ENCODE data around the gene ASTN2.

DNA sequence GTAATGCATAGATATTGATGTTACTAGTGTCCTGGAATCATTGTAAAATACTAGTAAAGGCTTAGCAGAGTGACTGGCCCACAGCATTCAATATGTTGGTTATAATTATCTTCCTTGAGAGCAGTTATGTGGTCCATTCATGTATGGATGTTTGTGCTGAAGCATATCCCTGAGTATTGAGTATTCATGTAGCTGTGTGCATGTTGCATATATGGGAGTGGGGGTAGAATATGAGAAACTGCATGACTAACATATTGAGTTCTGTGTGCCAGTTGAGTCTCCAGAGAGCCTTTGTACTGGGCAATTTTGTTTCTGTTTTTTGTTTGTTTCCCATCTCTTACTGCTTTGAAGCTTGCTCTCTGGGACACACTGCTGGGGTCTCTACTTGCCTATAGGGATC is 950.4 kb downstream of the ASTN2 start:
- TF ChIP-seq, protein P1, sequence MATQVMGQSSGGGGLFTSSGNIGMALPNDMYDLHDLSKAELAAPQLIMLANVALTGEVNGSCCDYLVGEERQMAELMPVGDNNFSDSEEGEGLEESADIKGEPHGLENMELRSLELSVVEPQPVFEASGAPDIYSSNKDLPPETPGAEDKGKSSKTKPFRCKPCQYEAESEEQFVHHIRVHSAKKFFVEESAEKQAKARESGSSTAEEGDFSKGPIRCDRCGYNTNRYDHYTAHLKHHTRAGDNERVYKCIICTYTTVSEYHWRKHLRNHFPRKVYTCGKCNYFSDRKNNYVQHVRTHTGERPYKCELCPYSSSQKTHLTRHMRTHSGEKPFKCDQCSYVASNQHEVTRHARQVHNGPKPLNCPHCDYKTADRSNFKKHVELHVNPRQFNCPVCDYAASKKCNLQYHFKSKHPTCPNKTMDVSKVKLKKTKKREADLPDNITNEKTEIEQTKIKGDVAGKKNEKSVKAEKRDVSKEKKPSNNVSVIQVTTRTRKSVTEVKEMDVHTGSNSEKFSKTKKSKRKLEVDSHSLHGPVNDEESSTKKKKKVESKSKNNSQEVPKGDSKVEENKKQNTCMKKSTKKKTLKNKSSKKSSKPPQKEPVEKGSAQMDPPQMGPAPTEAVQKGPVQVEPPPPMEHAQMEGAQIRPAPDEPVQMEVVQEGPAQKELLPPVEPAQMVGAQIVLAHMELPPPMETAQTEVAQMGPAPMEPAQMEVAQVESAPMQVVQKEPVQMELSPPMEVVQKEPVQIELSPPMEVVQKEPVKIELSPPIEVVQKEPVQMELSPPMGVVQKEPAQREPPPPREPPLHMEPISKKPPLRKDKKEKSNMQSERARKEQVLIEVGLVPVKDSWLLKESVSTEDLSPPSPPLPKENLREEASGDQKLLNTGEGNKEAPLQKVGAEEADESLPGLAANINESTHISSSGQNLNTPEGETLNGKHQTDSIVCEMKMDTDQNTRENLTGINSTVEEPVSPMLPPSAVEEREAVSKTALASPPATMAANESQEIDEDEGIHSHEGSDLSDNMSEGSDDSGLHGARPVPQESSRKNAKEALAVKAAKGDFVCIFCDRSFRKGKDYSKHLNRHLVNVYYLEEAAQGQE (IDR thresholded peaks at IDR 0.05; ENCODE audit: insufficient read depth in 1 of 2, low read depth in 2 of 2, low read length in 2 of 2): no peak
- TF ChIP-seq POLR2AphosphoS5 (IDR thresholded peaks at IDR 0.05; ENCODE audit: low read depth, low read length) (no peak), TAF1 (IDR thresholded peaks at IDR 0.05; ENCODE audit: borderline replicate concordance, insufficient read depth, low read length) (no peak), SIN3A (IDR thresholded peaks at IDR 0.05; ENCODE audit: borderline replicate concordance, insufficient read depth, low read length) (no peak)

Measured in PFSK-1 (cell line).